ENCODE measurements around the gene UGT1A1.

UGT1A1 gene

DNA sequence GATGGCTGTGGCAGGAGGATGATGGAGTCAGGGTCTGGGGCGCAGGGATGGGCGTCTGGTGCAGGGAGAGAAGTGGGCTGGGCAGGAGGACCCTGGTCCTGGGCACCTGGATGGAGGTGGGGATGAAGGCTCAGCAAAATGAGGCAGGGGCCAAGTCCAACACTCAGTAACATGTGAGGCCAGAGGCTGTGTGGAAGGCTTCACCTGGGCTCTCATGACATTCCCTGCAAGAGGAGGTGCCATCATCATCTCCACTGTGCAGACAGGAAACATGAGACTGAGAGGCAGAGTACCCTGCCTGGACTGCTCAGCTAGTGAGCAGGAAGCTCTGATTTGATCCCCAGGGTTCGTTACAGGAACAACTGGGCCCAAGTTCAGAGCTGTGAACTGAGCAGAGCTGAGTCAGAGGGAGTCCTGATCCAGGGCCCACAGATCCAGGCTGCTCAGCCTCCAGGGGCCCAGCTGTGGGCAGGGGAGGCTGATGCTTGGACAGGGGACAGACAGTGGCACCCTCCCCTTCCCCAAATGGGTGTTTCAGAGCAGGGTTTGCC is 57.4 kb downstream of the UGT1A1 start:
- no peak for DNase-seq (ENCODE audit: low read depth in 2 of 2)

DNA sequence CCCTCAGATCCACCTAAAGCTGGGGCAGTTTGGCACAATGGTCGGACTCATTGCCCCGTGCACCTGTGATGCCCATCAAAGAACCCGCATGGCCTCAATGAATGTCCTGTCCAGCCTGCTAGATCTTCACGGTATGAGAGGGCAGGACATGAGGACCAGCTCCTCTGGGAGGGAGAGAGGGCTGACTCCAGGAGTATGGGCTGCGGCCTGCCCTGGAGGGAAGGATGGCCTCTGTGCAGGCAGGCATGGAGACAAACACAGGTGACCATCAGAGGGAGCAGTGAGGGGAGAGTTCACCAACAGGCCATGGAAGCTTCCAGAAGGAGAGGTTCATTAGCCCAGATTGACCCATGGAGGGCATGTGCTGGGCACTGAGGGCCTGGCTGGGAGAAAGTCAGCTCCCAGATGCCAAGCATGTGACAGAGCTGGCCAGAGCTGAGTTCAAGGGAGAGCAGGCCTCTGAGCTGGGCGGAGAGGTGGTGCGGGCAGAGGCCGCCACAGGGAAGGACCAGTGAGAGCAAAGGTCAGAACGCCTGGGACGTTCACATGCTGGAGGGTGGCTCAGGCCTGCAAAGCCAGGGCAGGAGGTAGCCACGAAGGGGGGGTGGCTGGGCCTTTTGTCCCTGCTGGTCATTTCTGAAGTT is 58.0 kb downstream of the UGT1A1 start:
- no peak for DNase-seq (ENCODE audit: low read depth in 2 of 2)

DNA sequence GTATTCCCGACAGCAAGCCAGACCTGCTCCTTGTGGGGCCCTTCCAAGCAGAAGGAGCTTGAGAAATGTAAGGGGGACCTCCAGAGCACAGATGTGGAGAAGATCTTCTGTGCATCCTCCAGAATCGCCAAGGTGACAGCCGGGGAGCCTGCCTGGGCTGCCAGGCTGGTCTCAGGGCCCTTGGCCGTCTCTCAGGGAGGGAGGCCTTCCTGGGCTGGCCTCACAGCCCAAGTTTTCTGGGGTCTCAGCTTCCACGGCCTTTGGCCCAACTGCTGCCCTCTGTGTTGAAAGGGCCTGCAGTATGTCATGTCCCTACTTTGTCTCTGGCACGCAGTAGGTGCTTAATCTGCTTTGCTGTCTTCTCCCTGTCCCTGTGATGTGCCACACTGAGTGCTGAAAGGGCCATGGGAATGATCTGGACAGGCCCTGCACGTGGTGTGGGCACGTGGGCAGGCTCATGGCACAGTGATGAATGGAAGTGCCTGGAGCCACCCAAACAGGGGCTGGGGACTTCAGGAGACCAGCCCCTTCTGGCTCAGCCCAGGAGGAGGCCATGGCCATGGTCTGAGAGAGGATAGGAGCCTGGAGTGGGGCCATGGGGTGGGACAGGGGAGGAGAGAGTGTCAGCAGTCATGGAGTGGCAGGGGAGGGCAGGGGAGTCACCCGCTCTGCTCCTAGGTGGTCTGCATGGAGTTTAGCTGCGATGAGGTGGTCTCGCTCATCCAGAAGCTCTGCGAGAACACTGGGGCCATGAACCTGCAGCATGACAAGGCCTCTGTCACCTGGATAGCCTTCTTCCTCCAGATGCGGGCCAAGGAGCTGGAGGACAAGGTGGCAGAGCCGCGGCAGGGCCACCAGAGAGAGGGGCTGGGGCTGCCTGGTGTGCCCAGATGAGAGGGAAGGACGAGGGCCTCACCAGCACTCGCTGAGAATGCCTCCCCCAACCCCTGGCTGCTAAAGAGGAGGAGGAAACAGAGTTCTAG is 58.9 kb downstream of the UGT1A1 start:
- DNase-seq (ENCODE audit: low read depth in 2 of 2) = no peak

DNA sequence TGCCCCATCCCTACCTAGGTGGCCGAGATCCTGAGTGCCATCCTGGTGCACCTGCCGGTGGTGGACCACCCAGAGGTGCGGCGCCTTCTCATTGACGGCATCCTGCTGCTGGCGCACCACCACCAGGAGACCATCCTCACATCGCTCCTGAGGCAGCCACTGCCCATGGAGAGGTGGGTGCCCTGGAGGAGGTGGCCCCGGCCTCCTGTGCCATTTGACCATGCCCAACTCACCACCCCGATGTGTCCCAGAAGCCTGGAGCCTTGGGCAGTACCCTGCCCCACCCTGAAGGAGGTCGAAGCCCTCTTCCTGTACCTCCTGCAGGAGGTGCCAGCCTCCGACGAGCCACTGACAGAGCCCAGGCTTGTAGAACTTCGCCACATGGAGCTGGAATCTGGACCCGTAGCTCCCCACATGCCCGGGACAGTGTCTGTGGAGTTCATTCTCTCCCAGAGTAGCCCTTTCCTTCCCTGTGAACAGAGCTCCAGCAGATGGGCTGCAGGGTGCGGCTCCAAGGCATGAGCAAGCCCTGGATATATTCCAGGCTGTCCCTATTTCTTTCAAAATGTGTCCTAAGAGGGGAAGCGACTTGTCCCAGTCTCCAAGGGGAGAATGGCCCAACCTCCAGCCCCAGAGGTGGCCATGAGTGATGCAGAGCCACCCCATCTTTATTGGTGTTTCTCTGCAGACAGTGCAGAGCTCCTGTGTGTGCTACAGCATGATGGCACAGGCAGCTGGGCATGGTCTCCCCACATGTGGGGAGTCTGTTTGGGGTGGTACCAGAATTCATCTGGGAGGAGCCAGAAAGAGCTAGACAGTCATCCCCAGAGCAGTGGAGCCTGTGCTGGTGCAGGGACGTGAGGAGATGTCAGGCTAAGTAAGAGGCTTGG is 60.1 kb downstream of the UGT1A1 start:
- DNase-seq (ENCODE audit: low read depth in 2 of 2) = no peak

DNA sequence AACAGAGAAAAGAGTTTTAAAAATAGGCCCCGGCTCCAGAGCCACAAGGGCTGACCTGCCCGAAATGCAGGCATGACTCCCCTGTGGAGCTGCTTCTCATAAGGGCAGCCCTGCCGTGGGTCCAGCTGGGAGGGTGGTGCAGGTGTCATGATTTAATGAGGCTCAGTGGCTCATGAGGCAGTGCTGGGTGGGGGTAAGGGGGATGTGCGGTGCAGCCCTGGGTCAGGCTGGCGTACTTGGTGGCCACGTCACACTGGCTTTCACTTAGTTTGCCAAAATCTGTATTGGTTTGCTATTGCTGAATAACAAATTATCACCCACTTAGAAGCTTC is 60.7 kb downstream of the UGT1A1 start:
- no peak for DNase-seq (ENCODE audit: low read depth in 2 of 2)

DNA sequence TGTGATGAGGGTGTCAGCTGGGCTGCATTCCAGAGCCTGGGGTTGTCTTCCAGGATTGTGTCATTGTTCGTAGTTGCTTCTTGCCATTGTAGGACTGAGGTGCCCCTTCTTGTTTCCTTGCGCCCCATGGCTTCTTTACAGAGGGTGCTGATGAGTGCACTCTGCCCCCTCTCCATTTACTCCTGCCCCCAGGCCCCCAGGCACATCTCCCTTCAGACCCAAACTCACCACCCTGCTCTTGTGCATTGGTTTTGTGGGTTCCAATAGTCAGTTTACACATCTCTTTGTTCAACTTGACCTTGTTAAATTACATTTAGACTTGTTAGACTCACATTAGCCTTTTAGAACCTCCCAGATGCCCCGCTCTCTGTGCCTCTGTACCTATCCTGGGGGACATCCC is 61.1 kb downstream of the UGT1A1 start:
- DNase-seq (ENCODE audit: low read depth in 2 of 2) = no peak

DNA sequence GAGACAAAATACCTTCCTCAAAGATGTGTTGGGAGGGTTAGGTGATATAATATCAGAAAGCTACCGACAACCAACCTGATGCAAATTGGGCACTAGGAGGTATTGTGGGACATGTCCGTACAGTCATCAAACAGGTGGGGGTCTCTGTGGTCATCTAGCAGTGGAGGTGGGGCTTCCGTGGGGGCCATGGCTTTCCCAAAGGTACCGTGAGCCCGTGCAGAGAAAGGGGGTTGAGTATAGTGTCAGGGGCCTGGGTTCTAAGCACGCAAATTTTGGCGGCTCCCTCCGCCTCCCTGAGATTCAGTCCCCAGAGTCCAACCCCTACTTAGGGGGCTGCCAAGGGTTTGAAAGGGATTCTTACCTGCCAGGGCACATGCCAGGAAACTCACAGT is 61.6 kb downstream of the UGT1A1 start:
- no peak for DNase-seq (ENCODE audit: low read depth in 2 of 2)

DNA sequence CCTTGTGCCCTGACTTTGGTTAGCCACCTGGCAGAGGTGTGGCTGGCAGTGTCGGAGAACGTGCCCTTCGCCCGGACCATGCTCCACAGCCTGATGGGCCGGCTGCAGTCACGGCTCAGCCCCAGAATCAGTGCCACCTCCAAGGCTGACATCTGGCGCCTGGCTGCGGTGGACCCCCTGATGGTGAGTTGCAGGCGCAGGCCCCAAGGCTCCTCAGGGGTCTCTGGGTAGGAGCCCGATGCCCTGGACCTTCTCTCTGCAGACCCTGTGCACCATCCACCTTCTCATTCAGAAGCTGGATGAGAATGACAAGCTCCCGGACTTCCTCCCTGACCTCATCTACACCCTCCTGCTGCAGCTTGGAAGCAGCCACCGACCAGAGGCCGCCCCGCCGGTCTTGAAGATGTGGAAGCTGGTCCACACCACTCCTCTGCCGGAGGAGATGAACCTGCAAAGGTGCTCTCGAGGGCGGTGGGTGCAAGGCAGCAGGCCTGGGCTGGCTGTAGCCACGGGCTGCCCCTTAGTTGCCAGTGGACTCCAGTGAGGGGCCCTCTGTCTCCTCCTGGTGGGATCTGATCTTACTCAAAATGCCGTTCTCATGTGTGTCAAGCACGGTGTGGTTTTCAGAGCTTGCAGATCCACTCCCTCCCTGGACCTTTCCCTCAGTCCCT is 62.2 kb downstream of the UGT1A1 start:
- DNase-seq (ENCODE audit: low read depth in 2 of 2) = no peak

Data from fibroblast of skin of left quadriceps (primary cell).